Hepatocyte (in vitro differentiated cells): ENCODE data around the gene DCLK2. TPM values are rescaled to one million over a fixed set of nuclear protein-coding genes. Genes with fewer than 3 reads are reported as not detected.

Experiments
- DNase-seq: peaks from one replicate; pipeline ENCODE4 v3.0.0-alpha.2; 2016; ENCODE audit warnings: low spot score
- H2AFZ ChIP-seq: fragments of 200-600 bp; sonication (generic); 2 replicates; pipeline ENCODE4 v1.6.0; 2016; ENCODE audit warnings: antibody characterized with exemption, mild to moderate bottlenecking
- H3K27ac ChIP-seq: fragments of 200-600 bp; sonication (generic); 2 replicates; pipeline ENCODE4 v1.5.1; 2016; ENCODE audit warnings: mild to moderate bottlenecking
- H3K27me3 ChIP-seq: fragments of 200-600 bp; sonication (generic); 2 replicates; pipeline ENCODE4 v1.6.1; 2016
- H3K36me3 ChIP-seq: fragments of 200-600 bp; sonication (generic); replicated peaks from 2 replicates; pipeline ENCODE4 v1.5.1; 2016; ENCODE audit warnings: low read depth; ENCODE audit not compliant: insufficient read depth
- H3K4me1 ChIP-seq: fragments of 200-600 bp; sonication (generic); 2 replicates; pipeline ENCODE4 v1.5.1; 2016; ENCODE audit warnings: mild to moderate bottlenecking, moderate library complexity; ENCODE audit not compliant: insufficient read depth
- H3K4me2 ChIP-seq: fragments of 200-600 bp; sonication (generic); 2 replicates; pipeline ENCODE4 v1.6.0; 2016
- H3K4me3 ChIP-seq: fragments of 200-600 bp; sonication (generic); 2 replicates; pipeline ENCODE4 v1.5.1; 2016; ENCODE audit warnings: mild to moderate bottlenecking
- H3K79me2 ChIP-seq: fragments of 200-600 bp; sonication (generic); 2 replicates; pipeline ENCODE4 v1.6.0; 2017; ENCODE audit warnings: mild to moderate bottlenecking
- H3K9me2 ChIP-seq: fragments of 200-600 bp; sonication (generic); replicated peaks from 2 replicates; pipeline ENCODE4 v1.6.0; 2017; ENCODE audit warnings: mild to moderate bottlenecking; ENCODE audit not compliant: insufficient read depth
- H3K9me3 ChIP-seq: fragments of 200-600 bp; sonication (generic); 2 replicates; pipeline ENCODE4 v1.5.1; 2016; ENCODE audit warnings: low read depth, mild to moderate bottlenecking
- H4K20me1 ChIP-seq: fragments of 200-600 bp; sonication (generic); 2 replicates; pipeline ENCODE4 v1.6.0; 2016; ENCODE audit warnings: mild to moderate bottlenecking; ENCODE audit not compliant: insufficient read depth, poor library complexity, severe bottlenecking
- EZH2 ChIP-seq: fragments of 200-600 bp; sonication (generic); IDR thresholded peaks from 2 replicates; pipeline ENCODE4 v1.6.1; 2016; ENCODE audit warnings: antibody characterized with exemption, mild to moderate bottlenecking, borderline replicate concordance
- EZH2phosphoT487 ChIP-seq: fragments of 200-600 bp; sonication (generic); IDR thresholded peaks from one replicate; pipeline ENCODE4 v1.6.1; 2018; ENCODE audit warnings: antibody characterized with exemption, mild to moderate bottlenecking, low read depth, moderate library complexity; ENCODE audit not compliant: unreplicated experiment, severe bottlenecking
- WGBS: methylation state at CpG from one replicate; pipeline ENCODE4 v1.1.6; 2016; ENCODE audit warnings: low lambda C conversion rate; ENCODE audit errors: missing lambda C conversion rate; 5-methylcytosine and 5-hydroxymethylcytosine counted together
- polyA plus RNA-seq: library from polyadenylated mRNA; unstranded; fragments of >200 nt; fragmentation: Nextera tagmentation; extraction: Ambion mirVana; gene quantifications from 2 replicates; pipeline ENCODE4 v1.2.1, GENCODE V29; 2016
- total RNA-seq: library from RNA; depleted of rRNA; stranded (reverse); fragments of >200 nt; gene quantifications from 2 replicates; pipeline ENCODE4 v1.2.3, GENCODE V29; 2014
- TF ChIP-seq, protein P1 (sequence below): fragments of 200-600 bp; sonication (generic); IDR thresholded peaks from 2 replicates; pipeline ENCODE4 v1.5.1; 2016; ENCODE audit warnings: antibody characterized with exemption, mild to moderate bottlenecking; ENCODE audit not compliant: poor library complexity

DCLK2 gene
- total and polyA plus RNA-seq, 2 experiments from 2014 or later, result 1.5 to 2.8 TPM

DNA sequence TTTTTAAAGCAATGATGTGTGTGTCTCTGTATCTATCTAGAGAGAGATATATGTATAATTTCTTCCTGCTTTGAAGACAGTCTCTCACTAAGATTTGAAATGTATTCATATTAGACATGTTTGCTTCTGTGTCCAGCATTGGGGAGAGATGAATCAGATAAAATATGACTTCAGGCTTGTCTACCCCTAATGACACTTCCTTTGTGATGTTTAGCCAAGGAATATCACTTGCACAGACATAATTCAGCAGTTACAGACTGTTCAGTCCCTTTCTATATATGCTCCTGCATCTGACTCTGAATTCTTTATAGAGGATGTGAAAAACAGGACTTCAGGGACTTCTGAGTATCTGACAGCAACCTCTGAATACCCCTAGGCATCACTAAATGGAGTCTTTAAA, 158.4 kb downstream of the DCLK2 start:
- Histone ChIP-seq H4K20me1 (no peaks in the 10 kb centered on the region), H3K36me3 (no peaks in the 10 kb centered on the region), H3K4me1 (peaks cover 16% of the 10 kb centered on the region), H3K79me2 (no peaks in the 10 kb centered on the region), H3K9me2 (no peaks in the 10 kb centered on the region), H3K27ac (peak overlapping the region; percentile 78), H3K4me2 (no peak overlapping the region), H3K9me3 (no peaks in the 10 kb centered on the region), H2AFZ (no peak overlapping the region), H3K4me3 (no peak overlapping the region), H3K27me3 (no peaks in the 10 kb centered on the region)
- TF ChIP-seq EZH2 (no peak), EZH2phosphoT487 (no peak)
- TF ChIP-seq, protein P1, sequence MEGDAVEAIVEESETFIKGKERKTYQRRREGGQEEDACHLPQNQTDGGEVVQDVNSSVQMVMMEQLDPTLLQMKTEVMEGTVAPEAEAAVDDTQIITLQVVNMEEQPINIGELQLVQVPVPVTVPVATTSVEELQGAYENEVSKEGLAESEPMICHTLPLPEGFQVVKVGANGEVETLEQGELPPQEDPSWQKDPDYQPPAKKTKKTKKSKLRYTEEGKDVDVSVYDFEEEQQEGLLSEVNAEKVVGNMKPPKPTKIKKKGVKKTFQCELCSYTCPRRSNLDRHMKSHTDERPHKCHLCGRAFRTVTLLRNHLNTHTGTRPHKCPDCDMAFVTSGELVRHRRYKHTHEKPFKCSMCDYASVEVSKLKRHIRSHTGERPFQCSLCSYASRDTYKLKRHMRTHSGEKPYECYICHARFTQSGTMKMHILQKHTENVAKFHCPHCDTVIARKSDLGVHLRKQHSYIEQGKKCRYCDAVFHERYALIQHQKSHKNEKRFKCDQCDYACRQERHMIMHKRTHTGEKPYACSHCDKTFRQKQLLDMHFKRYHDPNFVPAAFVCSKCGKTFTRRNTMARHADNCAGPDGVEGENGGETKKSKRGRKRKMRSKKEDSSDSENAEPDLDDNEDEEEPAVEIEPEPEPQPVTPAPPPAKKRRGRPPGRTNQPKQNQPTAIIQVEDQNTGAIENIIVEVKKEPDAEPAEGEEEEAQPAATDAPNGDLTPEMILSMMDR, result no peak
- DNase-seq, result no peak

- Histone ChIP-seq H3K4me3 (no peak overlapping the region), H3K4me2 (peak overlapping the region; percentile 10), H3K9me3 (no peaks in the 10 kb centered on the region), H3K27me3 (no peaks in the 10 kb centered on the region), H2AFZ (no peak overlapping the region), H3K27ac (peak overlapping the region; percentile 78), H4K20me1 (no peaks in the 10 kb centered on the region), H3K9me2 (no peaks in the 10 kb centered on the region), H3K4me1 (peaks cover 16% of the 10 kb centered on the region), H3K79me2 (no peaks in the 10 kb centered on the region), H3K36me3 (no peaks in the 10 kb centered on the region)
- DNase-seq, result peak; percentile 51
- WGBS, result 43% methylated on average over 6 of the region's 6 CpGs
- no peak for TF ChIP-seq EZH2
- TF ChIP-seq, protein P1, result no peak
- TF ChIP-seq EZH2phosphoT487, result no peak
These were observed 159.0 kb downstream of the DCLK2 start for GRCh38 chr4:150237110-150237872.

DNA sequence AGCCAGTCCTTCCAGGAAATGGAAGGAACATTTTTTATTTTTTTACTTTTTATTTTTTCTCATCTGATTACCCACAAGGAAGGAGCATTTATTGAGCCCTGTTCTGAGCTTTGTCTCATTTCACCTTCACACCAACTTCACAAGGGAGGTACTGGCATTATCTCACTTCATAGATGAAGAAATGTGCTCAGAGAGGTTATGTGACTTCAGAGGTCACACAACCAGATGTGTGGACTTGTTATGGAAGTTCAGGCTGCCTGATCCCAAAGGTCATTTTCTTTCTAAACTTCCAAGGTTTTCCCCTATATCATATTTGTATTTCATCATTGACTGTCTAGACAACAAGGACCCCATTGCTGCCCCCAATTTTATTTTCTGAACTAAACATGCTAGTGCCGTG, 160.3 kb downstream of the DCLK2 start:
- Histone ChIP-seq H3K4me2 (no peak overlapping the region), H3K79me2 (no peaks in the 10 kb centered on the region), H3K27me3 (no peaks in the 10 kb centered on the region), H3K27ac (no peak overlapping the region), H3K4me3 (no peak overlapping the region), H3K9me3 (no peaks in the 10 kb centered on the region), H2AFZ (no peak overlapping the region), H3K4me1 (peaks cover 16% of the 10 kb centered on the region), H3K36me3 (no peaks in the 10 kb centered on the region), H4K20me1 (no peaks in the 10 kb centered on the region), H3K9me2 (no peaks in the 10 kb centered on the region)
- no peak for DNase-seq
- 96% methylated on average over 1 of the region's 1 CpG for WGBS
- TF ChIP-seq EZH2 (no peak), EZH2phosphoT487 (no peak)

DNA sequence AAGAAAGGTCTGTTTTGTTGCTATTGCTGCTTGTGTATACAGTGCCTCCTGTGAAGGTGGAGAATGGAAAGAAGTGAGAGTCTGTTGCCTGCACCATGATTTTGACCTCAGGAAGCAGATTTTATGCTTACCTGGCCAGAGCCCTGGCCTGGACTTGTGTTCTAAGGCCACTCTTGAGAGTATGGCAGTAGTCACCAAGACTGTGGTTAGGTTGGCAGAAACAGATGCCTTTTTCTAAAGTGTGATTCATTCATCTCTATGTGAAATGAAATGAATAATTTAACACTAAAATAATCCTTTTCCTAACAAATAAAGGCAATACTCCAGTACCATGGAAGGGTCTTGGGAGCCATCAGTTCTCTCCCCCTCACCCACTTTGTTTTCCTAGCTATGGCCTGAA, 161.8 kb downstream of the DCLK2 start:
- no peaks in the 10 kb centered on the region for H3K9me3 ChIP-seq
- DNase-seq, result no peak
- no peaks in the 10 kb centered on the region for H3K79me2 ChIP-seq
- no peak overlapping the region for H3K4me3 ChIP-seq
- H4K20me1 ChIP-seq, result no peaks in the 10 kb centered on the region
- H3K4me1 ChIP-seq, result peaks cover 16% of the 10 kb centered on the region
- H2AFZ ChIP-seq, result no peak overlapping the region
- TF ChIP-seq, protein P1, result no peak
- no peak for TF ChIP-seq EZH2
- no peak for TF ChIP-seq EZH2phosphoT487
- no peaks in the 10 kb centered on the region for H3K9me2 ChIP-seq
- no peak overlapping the region for H3K27ac ChIP-seq
- no peaks in the 10 kb centered on the region for H3K36me3 ChIP-seq
- no peak overlapping the region for H3K4me2 ChIP-seq
- H3K27me3 ChIP-seq, result no peaks in the 10 kb centered on the region
